ENCODE data around the gene GRIA1. TPM values are rescaled to one million over a fixed set of nuclear protein-coding genes. Genes with fewer than 3 reads are reported as not detected.

Gene GRIA1
- total RNA-seq, 1 experiment from 2014 or later = not detected

- TF ChIP-seq CTCF (IDR thresholded peaks at IDR 0.05) (no peak), POLR2AphosphoS5 (IDR thresholded peaks at IDR 0.05; ENCODE audit: low read depth, low read length) (no peak), REST (IDR thresholded peaks at IDR 0.05; ENCODE audit: insufficient read depth in 1 of 2, low read depth in 2 of 2, low read length in 1 of 2) (no peak), SIN3A (IDR thresholded peaks at IDR 0.05; ENCODE audit: borderline replicate concordance, insufficient read depth, low read depth, low read length) (no peak), TCF7L2 (IDR thresholded peaks at IDR 0.05; ENCODE audit: low read depth, low read length) (no peak)
- H3K4me3 ChIP-seq (ENCODE audit: low read depth in 2 of 2, low read length in 2 of 2) = no peak overlapping the region
- no TSS peak for BruUV-seq (replicated peaks)
- DNase-seq (ENCODE audit: low read depth, low spot score) (no peak), ATAC-seq (no peak)
- no peaks in the 10 kb centered on the region for H3K27me3 ChIP-seq (ENCODE audit: control insufficient read depth, insufficient read depth, low read length)
- no peaks in the 10 kb centered on the region for H3K9me3 ChIP-seq (ENCODE audit: control insufficient read depth, insufficient read depth, low read depth, low read length)
- ChIA-PET CTCF (no interaction called here), POLR2A (no interaction called here)
- in situ Hi-C loops (cut with HindIII; ENCODE audit: low pct_unique_long_range_greater_than_20kb, low sequenced_read_pairs) (no loop called here), intact Hi-C loops (cut with micrococcal nuclease; ENCODE audit: unreplicated experiment) (no loop called here)
- H3K27ac ChIP-seq (ENCODE audit: low read length) = no peak overlapping the region
- no peaks in the 10 kb centered on the region for H3K4me1 ChIP-seq (ENCODE audit: control insufficient read depth, insufficient read depth, low read length)
- no peaks in the 10 kb centered on the region for H3K36me3 ChIP-seq (ENCODE audit: control insufficient read depth, insufficient read depth, low read length)
These were observed 279.6 kb downstream of the GRIA1 start for GRCh38 chr5:153770066-153770465.

- no peak for ATAC-seq
- intact Hi-C loops (cut with micrococcal nuclease; ENCODE audit: unreplicated experiment) = no loop called here
- TF ChIP-seq CTCF (IDR thresholded peaks at IDR 0.05) (no peak), TCF7L2 (IDR thresholded peaks at IDR 0.05; ENCODE audit: low read depth, low read length) (no peak), SIN3A (IDR thresholded peaks at IDR 0.05; ENCODE audit: borderline replicate concordance, insufficient read depth, low read depth, low read length) (no peak)
- no peaks in the 10 kb centered on the region for H3K27me3 ChIP-seq (ENCODE audit: control insufficient read depth, insufficient read depth, low read length)
- ChIA-PET CTCF (no interaction called here), POLR2A (no interaction called here)
- DNase-seq (ENCODE audit: low read depth, low spot score) = no peak
- no peak overlapping the region for H3K27ac ChIP-seq (ENCODE audit: low read length)
- no peaks in the 10 kb centered on the region for H3K36me3 ChIP-seq (ENCODE audit: control insufficient read depth, insufficient read depth, low read length)
- no TSS peak for BruUV-seq (replicated peaks)
- in situ Hi-C loops (cut with HindIII; ENCODE audit: low pct_unique_long_range_greater_than_20kb, low sequenced_read_pairs) = no loop called here
- H3K4me3 ChIP-seq (ENCODE audit: low read depth in 2 of 2, low read length in 2 of 2) = no peak overlapping the region
- H3K9me3 ChIP-seq (ENCODE audit: control insufficient read depth, insufficient read depth, low read depth, low read length) = no peaks in the 10 kb centered on the region
- no peaks in the 10 kb centered on the region for H3K4me1 ChIP-seq (ENCODE audit: control insufficient read depth, insufficient read depth, low read length)
These were observed 284.2 kb downstream of the GRIA1 start for GRCh38 chr5:153774686-153775085.
